ENCODE measurements around the gene TRABD.

DNA sequence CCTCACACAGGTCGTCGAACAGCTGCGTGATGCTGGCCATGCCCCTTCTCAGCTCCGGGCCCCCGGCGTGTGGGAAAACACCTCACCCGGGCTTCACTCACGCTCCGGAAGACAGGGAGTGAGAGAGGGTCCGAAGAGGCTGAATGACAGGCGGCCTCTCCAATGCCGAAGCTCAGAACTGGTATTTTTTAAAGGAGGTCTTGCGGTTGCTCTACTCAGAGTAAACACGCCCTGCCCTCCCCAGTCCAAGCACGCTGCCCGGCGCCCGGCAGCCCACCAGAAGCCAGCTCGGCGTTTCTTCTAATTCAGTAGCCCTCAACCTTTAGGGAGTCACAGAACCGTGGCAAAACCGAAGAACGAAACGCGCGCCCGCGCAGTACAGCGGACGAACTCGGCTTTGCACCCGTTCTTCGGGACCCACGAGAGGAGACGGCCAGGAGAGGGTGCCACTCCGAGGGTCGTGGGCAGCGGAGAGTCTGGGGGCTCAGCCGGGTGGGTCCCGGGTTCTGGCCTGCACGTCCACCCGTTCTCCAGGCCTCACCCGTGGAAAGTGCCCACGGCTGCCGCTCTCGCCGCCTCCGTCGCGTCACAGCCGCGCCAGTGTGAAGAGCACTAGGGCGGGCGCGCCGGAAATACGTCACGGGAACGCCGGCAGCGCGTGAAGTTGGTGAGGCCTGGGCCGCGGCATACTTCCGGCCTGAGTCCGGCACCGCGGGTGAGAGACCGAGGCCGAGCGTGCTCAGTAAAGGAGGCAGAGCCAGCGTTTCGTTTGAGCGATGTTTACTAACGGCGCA lies 58.9 kb downstream of the TRABD start, which contains the start of gene TUBGCP6:
- TF ChIP-seq CTCF (IDR thresholded peaks at IDR 0.05) (peak; percentile 14; the same call in 1 of the 2 replicates), ZFX (IDR thresholded peaks at IDR 0.05; ENCODE audit: borderline replicate concordance) (no peak)

Measured in 22Rv1 (cell line).